ENCODE data around the gene STX2. TPM values are rescaled to one million over a fixed set of nuclear protein-coding genes. Genes with fewer than 3 reads are reported as not detected.

The STX2 gene
- total RNA-seq, 1 experiment from 2014 or later, result 37.8 TPM

DNA sequence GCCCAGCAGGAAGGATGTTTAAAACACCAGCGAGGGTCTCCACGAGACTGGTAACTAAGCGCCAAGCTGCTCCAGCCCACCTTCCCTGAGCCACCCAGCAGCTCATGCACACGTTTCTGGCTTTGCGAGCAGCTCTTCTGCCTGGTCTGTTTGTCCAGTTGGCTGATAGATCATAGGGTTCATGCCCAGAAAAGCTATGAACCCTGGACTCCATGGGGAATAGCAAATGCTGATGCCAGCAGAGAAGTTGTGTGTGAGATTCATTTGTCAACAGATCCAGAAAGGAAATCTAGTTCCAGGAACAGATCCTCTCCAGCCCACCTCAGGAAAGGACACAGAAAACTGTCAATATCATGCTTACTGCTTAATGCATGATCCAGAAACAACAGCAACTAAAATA, 94.8 kb downstream of the STX2 start:
- ChIA-PET CTCF (no interaction called here), POLR2A (ENCODE audit: low non-redundant PET) (no interaction called here)
- intact Hi-C loops (cut with micrococcal nuclease; ENCODE audit: unreplicated experiment), result no loop called here
- Histone ChIP-seq H3K27ac (ENCODE audit: low read depth, low read length, poor library complexity, severe bottlenecking) (no peak overlapping the region), H3K4me3 (ENCODE audit: low read depth, low read length, poor library complexity, severe bottlenecking) (no peak overlapping the region), H3K4me1 (ENCODE audit: insufficient read depth, low read length, poor library complexity, severe bottlenecking) (no peaks in the 10 kb centered on the region), H3K36me3 (ENCODE audit: insufficient read depth, low read length, poor library complexity, severe bottlenecking) (no peaks in the 10 kb centered on the region), H3K9me3 (ENCODE audit: low read depth, low read length, poor library complexity, severe bottlenecking) (no peaks in the 10 kb centered on the region), H3K27me3 (replicated peaks; ENCODE audit: insufficient read depth, low read depth, low read length, poor library complexity) (peaks cover 12% of the 10 kb centered on the region)
- TF ChIP-seq, protein P1, sequence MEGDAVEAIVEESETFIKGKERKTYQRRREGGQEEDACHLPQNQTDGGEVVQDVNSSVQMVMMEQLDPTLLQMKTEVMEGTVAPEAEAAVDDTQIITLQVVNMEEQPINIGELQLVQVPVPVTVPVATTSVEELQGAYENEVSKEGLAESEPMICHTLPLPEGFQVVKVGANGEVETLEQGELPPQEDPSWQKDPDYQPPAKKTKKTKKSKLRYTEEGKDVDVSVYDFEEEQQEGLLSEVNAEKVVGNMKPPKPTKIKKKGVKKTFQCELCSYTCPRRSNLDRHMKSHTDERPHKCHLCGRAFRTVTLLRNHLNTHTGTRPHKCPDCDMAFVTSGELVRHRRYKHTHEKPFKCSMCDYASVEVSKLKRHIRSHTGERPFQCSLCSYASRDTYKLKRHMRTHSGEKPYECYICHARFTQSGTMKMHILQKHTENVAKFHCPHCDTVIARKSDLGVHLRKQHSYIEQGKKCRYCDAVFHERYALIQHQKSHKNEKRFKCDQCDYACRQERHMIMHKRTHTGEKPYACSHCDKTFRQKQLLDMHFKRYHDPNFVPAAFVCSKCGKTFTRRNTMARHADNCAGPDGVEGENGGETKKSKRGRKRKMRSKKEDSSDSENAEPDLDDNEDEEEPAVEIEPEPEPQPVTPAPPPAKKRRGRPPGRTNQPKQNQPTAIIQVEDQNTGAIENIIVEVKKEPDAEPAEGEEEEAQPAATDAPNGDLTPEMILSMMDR (conservative IDR thresholded peaks at IDR 0.05; ENCODE audit: low read depth, low read length), result no peak
- TF ChIP-seq EZH2 (IDR thresholded peaks at IDR 0.05; ENCODE audit: borderline replicate concordance, low read depth, low read length, poor library complexity, severe bottlenecking), result no peak
- no peak for DNase-seq (ENCODE audit: low spot score)
- BruUV-seq (replicated peaks), result no TSS peak

GRCh38 chr12:130743606-130744005, 95.4 kb downstream of the STX2 start:
- Histone ChIP-seq H3K27ac (ENCODE audit: low read depth, low read length, poor library complexity, severe bottlenecking) (no peak overlapping the region), H3K36me3 (ENCODE audit: insufficient read depth, low read length, poor library complexity, severe bottlenecking) (no peaks in the 10 kb centered on the region), H3K4me3 (ENCODE audit: low read depth, low read length, poor library complexity, severe bottlenecking) (no peak overlapping the region), H3K9me3 (ENCODE audit: low read depth, low read length, poor library complexity, severe bottlenecking) (no peaks in the 10 kb centered on the region), H3K4me1 (ENCODE audit: insufficient read depth, low read length, poor library complexity, severe bottlenecking) (no peaks in the 10 kb centered on the region), H3K27me3 (replicated peaks; ENCODE audit: insufficient read depth, low read depth, low read length, poor library complexity) (peaks cover 12% of the 10 kb centered on the region)
- TF ChIP-seq EZH2 (IDR thresholded peaks at IDR 0.05; ENCODE audit: borderline replicate concordance, low read depth, low read length, poor library complexity, severe bottlenecking), result no peak
- TF ChIP-seq, protein P1 (conservative IDR thresholded peaks at IDR 0.05; ENCODE audit: low read depth, low read length), result no peak
- intact Hi-C loops (cut with micrococcal nuclease; ENCODE audit: unreplicated experiment), result no loop called here
- no peak for DNase-seq (ENCODE audit: low spot score)
- CTCF ChIA-PET, result no interaction called here
- POLR2A ChIA-PET (ENCODE audit: low non-redundant PET), result no interaction called here
- no TSS peak for BruUV-seq (replicated peaks)

DNA sequence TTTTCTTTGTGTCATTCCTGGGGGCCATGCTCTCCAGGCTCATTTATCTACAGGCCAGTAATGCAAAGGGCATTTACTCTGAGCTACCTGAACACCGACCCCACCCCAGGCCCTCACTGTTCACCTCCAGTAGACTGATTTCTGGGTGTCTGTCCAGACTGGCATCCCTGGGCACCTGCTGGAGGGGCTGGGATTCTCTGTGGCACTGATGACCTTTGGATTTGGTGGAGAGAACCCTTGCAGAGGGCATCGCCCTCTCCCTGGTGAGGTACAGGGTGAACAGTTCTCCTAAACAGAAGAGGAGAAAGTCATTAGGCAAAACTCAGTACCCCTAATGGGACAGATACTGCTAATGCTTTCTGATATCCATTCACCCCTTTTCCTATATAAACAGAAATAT, 95.9 kb downstream of the STX2 start:
- peaks cover 13% of the 10 kb centered on the region for H3K27me3 ChIP-seq (replicated peaks; ENCODE audit: insufficient read depth, low read depth, low read length, poor library complexity)
- H3K4me3 ChIP-seq (ENCODE audit: low read depth, low read length, poor library complexity, severe bottlenecking), result no peak overlapping the region
- no peak overlapping the region for H3K27ac ChIP-seq (ENCODE audit: low read depth, low read length, poor library complexity, severe bottlenecking)
- no peaks in the 10 kb centered on the region for H3K9me3 ChIP-seq (ENCODE audit: low read depth, low read length, poor library complexity, severe bottlenecking)
- intact Hi-C loops (cut with micrococcal nuclease; ENCODE audit: unreplicated experiment), result no loop called here
- DNase-seq (ENCODE audit: low spot score), result no peak
- no peak for TF ChIP-seq EZH2 (IDR thresholded peaks at IDR 0.05; ENCODE audit: borderline replicate concordance, low read depth, low read length, poor library complexity, severe bottlenecking)
- TF ChIP-seq, protein P1 (conservative IDR thresholded peaks at IDR 0.05; ENCODE audit: low read depth, low read length), result no peak
- POLR2A ChIA-PET (ENCODE audit: low non-redundant PET), result no interaction called here
- no peaks in the 10 kb centered on the region for H3K36me3 ChIP-seq (ENCODE audit: insufficient read depth, low read length, poor library complexity, severe bottlenecking)
- CTCF ChIA-PET, result no interaction called here
- no TSS peak for BruUV-seq (replicated peaks)
- no peaks in the 10 kb centered on the region for H3K4me1 ChIP-seq (ENCODE audit: insufficient read depth, low read length, poor library complexity, severe bottlenecking)

Measured in A673 (cell line).